Adrenal gland (tissue), 12 donors: ENCODE results near the gene HDAC4. TPM values are rescaled to one million over a fixed set of nuclear protein-coding genes. Genes with fewer than 3 reads are reported as not detected.

ENCODE experiments used
- DNase-seq, 7 donors: peaks; one replicate each; pipeline ENCODE4 v3.0.0-alpha.2; 2019 to 2020
- H3K27ac ChIP-seq, 5 donors: fragments of 200-600 bp; sonication (generic) in 4 of 5; 1 replicate in 3 of 5; 2 replicates in 2 of 5; pipeline versions ENCODE4 v1.5.1 to v1.8.0; 2016 to 2020; ENCODE audit warnings: mild to moderate bottlenecking in 1 of 5
- H3K27me3 ChIP-seq: fragments of 200-600 bp; 2 replicates; pipeline ENCODE4 v1.8.0; 2021
- H3K36me3 ChIP-seq, 2 donors: fragments of 200-600 bp; replicated peaks in 1 of 2; 1 replicate in 1 of 2; 2 replicates in 1 of 2; pipeline versions ENCODE4 v1.5.1 to v1.8.0; 2018 to 2022
- H3K4me1 ChIP-seq, 2 donors: fragments of 200-600 bp; replicated peaks in 1 of 2; 1 replicate in 1 of 2; 2 replicates in 1 of 2; pipeline versions ENCODE4 v1.5.1 to v1.8.0; 2018 to 2021
- H3K4me3 ChIP-seq, 4 donors: fragments of 200-600 bp; sonication (generic) in 3 of 4; one replicate each; pipeline ENCODE4 v1.5.1; 2016 to 2018
- H3K9me3 ChIP-seq, 3 donors: fragments of 200-600 bp; sonication (generic) in 1 of 3; replicated peaks in 1 of 3; 1 replicate in 2 of 3; 2 replicates in 1 of 3; pipeline versions ENCODE4 v1.5.1 to v1.8.0; 2016 to 2021
- POLR2A ChIP-seq, 2 donors: fragments of 450-650 bp; IDR thresholded peaks; one replicate each; pipeline ENCODE4 v1.6.1; 2017; ENCODE audit warnings: antibody characterized with exemption in 2 of 2, mild to moderate bottlenecking in 2 of 2, moderate library complexity in 1 of 2
- WGBS, 4 donors: extraction: QIAGEN DNeasy Blood & Tissue Kit in 2 of 4; methylation state at CpG; one replicate each; pipeline versions ENCODE4 v1.1.5 to v1.1.7; 2013 to 2017; 5-methylcytosine and 5-hydroxymethylcytosine counted together
- intact Hi-C, 2 donors: fragments of 100-400 bp; cut with DNase I; formaldehyde crosslinking; loops; one replicate each; pipeline versions ENCODE4 v1.14.1 to v1.15.0; 2022 to 2023
- polyA plus RNA-seq, 3 donors: library from polyadenylated mRNA; stranded (reverse); fragments of 200-250 nt in 2 of 3; fragments of 350-450 nt in 1 of 3; fragmentation: Illumina TruSeq in 1 of 3; extraction: RNeasy Lipid Tissue Mini Kit (QIAGEN cat#74804) in 1 of 3; gene quantifications; one replicate each; pipeline ENCODE4 v1.2.3, GENCODE V29; 2013 to 2014
- total RNA-seq, 9 donors: library from RNA; depleted of rRNA in 4 of 9; stranded (reverse); fragments of >200 nt in 4 of 9; fragments of 120-200 nt in 1 of 9; fragmentation: NEBNext Ultra II Directional in 1 of 9; extraction: Animal tissue kit (Norgen Biotek cat#: 25700) in 1 of 9; gene quantifications; one replicate each; pipeline versions ENCODE4 v1.1.0 to v1.2.4, GENCODE V29; 2013 to 2023
- TF ChIP-seq, protein P1 (sequence below), 6 experiments: fragments of 450-650 bp in 4 of 6; fragments of 200-600 bp in 2 of 6; sonication (generic) in 1 of 6; IDR thresholded peaks; 1 replicate in 5 of 6; 2 replicates in 1 of 6; pipeline versions ENCODE4 v1.5.1 to v1.8.0; 2016 to 2021; ENCODE audit warnings: antibody characterized with exemption in 6 of 6, mild to moderate bottlenecking in 2 of 6, moderate library complexity in 1 of 6
- donor health status: healthy with polysubstance abuse.
- donor health status: Bipolar disorder and iron deficiency.
- donor health status: DM: yes; HTN: yes; CAD: no.
- donor health status: DM: no; HTN: no; CAD: no.
- donor health status: DM: no; HTN: no; CAD: no.
- donor health status: DM: yes; HTN: yes; CAD: no.

The HDAC4 gene
- total and polyA plus RNA-seq, 12 donors, result 8.3 to 88.9 (median 28.7) TPM

DNA sequence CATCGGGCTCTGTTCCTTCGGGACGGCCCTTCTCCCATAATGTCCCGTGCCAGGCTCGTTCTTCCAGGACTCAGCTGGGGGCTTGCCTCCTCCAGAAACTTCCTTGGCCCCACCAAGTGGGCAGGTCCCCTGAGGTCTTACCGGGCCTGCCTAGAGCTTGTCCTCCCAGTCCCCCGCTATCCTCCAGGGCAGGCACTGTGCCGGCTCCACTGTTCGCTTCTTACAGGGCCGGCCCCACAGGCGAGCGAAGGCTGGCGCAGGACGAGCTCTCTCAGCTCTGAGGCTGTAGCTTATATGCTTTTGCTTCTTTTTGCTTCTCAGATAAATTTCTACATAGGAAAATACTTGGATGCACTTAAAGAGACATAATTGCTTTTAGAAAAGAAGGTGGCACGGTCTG lies 323.6 kb downstream of the HDAC4 start:
- Histone ChIP-seq H3K4me1 (peaks cover 0 to 8% of the 10 kb centered on the region in 2 donors), H3K9me3 (no peaks in the 10 kb centered on the region), H3K4me3 (no peak overlapping the region), H3K27me3 (no peaks in the 10 kb centered on the region), H3K27ac (no peak overlapping the region), H3K36me3 (peaks cover 0 to 44% of the 10 kb centered on the region in 2 donors)
- intact Hi-C loops, result no loop called here
- WGBS, 4 donors, result 93 to 96% (median 96%) methylated on average over 12 to 15 of the region's 15 CpGs
- no peak for DNase-seq
- no peak for TF ChIP-seq POLR2A (IDR thresholded peaks at IDR 0.05)
- TF ChIP-seq, protein P1, sequence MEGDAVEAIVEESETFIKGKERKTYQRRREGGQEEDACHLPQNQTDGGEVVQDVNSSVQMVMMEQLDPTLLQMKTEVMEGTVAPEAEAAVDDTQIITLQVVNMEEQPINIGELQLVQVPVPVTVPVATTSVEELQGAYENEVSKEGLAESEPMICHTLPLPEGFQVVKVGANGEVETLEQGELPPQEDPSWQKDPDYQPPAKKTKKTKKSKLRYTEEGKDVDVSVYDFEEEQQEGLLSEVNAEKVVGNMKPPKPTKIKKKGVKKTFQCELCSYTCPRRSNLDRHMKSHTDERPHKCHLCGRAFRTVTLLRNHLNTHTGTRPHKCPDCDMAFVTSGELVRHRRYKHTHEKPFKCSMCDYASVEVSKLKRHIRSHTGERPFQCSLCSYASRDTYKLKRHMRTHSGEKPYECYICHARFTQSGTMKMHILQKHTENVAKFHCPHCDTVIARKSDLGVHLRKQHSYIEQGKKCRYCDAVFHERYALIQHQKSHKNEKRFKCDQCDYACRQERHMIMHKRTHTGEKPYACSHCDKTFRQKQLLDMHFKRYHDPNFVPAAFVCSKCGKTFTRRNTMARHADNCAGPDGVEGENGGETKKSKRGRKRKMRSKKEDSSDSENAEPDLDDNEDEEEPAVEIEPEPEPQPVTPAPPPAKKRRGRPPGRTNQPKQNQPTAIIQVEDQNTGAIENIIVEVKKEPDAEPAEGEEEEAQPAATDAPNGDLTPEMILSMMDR (IDR thresholded peaks at IDR 0.05), result no peak

DNA sequence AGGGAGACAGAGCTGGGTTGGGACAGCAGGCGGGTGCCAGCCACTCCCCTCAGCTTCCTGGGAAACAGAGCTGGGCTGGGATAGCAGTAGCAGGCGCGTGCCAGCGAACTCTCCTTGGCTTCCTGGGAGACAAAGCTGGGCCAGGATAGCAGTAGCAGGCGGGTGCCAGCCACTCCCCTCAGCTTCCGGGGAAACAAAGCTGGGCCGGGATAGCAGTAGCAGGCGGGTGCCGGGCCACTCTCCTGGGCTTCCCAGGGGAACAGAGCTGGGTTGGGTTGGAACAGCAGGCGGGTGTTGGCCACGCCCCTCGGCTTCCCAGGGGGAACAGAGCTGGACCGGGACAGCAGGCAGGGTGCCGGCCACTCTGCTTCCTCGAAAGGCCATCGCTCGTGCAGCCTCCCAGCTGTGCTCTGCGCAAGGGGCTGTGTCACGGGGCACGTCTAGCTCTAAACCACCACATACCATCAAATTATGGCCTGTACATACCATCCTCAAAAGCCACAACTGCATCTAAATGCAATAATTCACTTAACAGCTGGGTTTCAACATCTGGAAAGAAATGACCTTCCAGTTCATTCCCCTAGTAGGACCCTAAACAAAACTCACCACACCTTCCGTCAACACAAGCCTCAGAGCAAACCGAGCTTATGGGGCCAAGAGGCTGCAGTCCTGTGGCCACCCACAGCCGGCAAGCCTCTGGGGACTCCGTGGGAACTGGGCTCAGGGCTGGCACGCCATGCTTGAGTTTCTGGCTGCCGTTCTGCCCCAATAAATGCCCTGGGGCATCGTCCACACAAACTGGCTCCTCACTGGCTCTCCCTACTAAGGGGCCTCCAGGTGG lies 324.7 kb downstream of the HDAC4 start:
- no peak for DNase-seq
- H3K4me1 ChIP-seq, result peaks cover 0 to 8% of the 10 kb centered on the region in 2 donors
- no peaks in the 10 kb centered on the region for H3K9me3 ChIP-seq
- H3K27me3 ChIP-seq, result no peaks in the 10 kb centered on the region
- peak overlapping the region in 1 of 5 donors; percentile 16 for H3K27ac ChIP-seq
- 81 to 94% (median 89%) methylated on average over 11 to 27 of the region's 27 CpGs for WGBS, 4 donors
- H3K36me3 ChIP-seq, result peaks cover 0 to 40% of the 10 kb centered on the region in 2 donors
- TF ChIP-seq, protein P1 (IDR thresholded peaks at IDR 0.05), result no peak
- no peak for TF ChIP-seq POLR2A (IDR thresholded peaks at IDR 0.05)
- H3K4me3 ChIP-seq, result no peak overlapping the region
- intact Hi-C loops, result no loop called here

DNA sequence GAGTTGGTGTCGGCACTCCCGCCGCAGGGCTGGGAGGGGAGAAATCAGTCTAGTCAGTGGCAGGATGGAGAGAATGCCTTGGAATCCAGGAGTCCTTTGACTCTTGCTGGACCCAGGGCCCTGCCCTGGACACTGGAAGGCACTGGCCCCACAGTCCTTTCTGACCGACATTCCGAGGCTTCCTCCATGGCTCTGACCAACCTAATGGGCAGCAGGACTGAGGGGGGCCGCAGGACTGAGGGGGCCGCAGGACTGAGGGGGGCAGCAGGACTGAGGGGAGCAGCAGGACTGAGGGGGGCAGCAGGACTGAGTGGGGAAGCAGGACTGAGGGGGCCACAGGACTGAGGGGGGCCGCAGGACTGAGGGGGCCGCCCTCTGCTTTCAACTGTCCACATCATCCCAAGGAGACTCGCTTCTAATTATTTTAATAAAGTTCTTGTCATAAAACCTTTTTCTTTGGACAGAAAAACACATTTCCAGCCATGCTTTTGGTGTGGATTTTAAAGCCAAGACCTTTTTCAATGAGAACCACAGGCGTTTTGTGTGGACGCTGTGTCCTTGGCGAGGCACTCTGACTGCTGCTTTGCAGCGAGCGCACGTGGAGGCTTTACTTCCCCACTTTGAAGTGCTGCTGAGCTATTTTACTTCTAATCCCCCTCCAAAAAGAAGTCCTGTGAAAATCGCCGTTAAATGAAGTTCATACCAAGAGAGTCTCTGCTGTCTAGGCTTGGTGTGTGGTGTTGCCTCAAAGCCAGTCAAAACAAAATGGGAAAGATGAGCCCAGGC lies 326.9 kb downstream of the HDAC4 start:
- Histone ChIP-seq H3K36me3 (peaks cover 0 to 23% of the 10 kb centered on the region in 2 donors), H3K27me3 (no peaks in the 10 kb centered on the region), H3K4me1 (peaks cover 0 to 8% of the 10 kb centered on the region in 2 donors), H3K4me3 (no peak overlapping the region), H3K27ac (no peak overlapping the region), H3K9me3 (no peaks in the 10 kb centered on the region)
- DNase-seq, result no peak
- WGBS, 4 donors, result 92 to 95% (median 93%) methylated on average over 13 to 18 of the region's 18 CpGs
- no peak for TF ChIP-seq POLR2A (IDR thresholded peaks at IDR 0.05)
- TF ChIP-seq, protein P1 (IDR thresholded peaks at IDR 0.05), result no peak
- intact Hi-C loops, result no loop called here

DNA sequence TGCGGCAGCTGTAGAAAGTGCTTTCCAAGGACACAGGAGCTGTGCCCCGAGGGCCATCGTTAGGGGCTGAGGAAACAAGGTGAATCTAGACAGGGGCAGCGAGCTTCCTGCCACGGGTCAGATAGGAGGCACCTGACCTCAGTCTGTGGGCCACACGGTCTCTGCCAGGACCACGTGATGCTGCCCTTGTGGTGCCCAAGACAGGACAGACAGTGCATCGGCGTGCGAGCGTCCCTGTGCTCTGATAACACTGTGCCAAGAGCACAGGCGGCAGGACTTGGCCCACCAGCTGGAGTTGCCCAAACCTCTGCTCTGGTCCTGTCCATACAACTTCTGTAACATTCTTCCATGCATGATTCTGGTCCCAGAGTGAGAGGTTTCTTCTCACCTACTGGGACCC lies 327.6 kb downstream of the HDAC4 start:
- intact Hi-C loops, result no loop called here
- peaks cover 0 to 23% of the 10 kb centered on the region in 2 donors for H3K36me3 ChIP-seq

More for the DNA sequence above, 327.6 kb downstream of the HDAC4 start:
- WGBS, 4 donors, result 40 to 96% (median 70%) methylated on average over 1 to 12 of the region's 12 CpGs
- DNase-seq, result peak in 5 of 7 donors; percentile 60 to 82 (median 66)
- Histone ChIP-seq H3K9me3 (no peaks in the 10 kb centered on the region), H3K27ac (no peak overlapping the region), H3K4me3 (no peak overlapping the region), H3K27me3 (no peaks in the 10 kb centered on the region), H3K4me1 (peaks cover 0 to 2% of the 10 kb centered on the region in 2 donors)
- TF ChIP-seq, protein P1 (IDR thresholded peaks at IDR 0.05), result no peak
- no peak for TF ChIP-seq POLR2A (IDR thresholded peaks at IDR 0.05)
